ENCODE measurements around the gene ATP5ME.

DNA sequence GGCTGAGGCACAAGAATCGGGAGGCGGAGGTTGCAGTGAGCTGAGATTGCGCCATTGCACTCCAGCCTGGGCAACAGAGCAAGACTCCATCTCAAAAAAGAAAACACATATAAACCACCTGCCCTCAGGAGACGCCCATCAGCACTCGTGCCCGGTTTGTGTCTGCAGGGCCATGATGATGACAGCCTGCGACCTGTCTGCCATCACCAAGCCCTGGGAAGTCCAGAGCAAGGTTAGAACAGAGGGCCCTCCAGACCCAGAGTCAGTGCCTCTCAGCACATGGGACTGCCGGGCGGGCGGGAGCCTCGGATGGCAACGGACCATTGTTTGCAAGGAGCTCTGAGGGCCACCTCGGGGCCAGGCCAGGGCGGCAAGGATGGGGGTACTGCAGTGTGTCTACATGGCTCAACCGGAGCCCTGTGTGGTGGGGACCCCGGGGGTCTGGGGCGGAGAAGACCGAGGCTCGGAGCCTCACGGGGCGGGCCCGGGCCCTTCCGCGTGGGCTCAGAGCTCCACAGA is 9.3 kb downstream of the ATP5ME start:
- TF ChIP-seq CTCF (IDR thresholded peaks at IDR 0.05; ENCODE audit: low read depth, low read length, poor library complexity, severe bottlenecking) (no peak), EZH2phosphoT487 (IDR thresholded peaks at IDR 0.05; ENCODE audit: borderline replicate concordance, low read length) (no peak)

Measured in DOHH2 (cell line).